Fibroblast of pulmonary artery (primary cell): ENCODE data around the gene CEMP1.

Source experiments
- DNase-seq: peaks from one replicate; pipeline ENCODE4 v3.0.0-alpha.2; 2010; ENCODE audit warnings: low read depth
- H3K4me3 ChIP-seq: replicated peaks from 2 replicates; pipeline ENCODE4 v1.5.1; 2011; ENCODE audit warnings: low read depth, mild to moderate bottlenecking, control low read depth, low read length, moderate library complexity
- CTCF ChIP-seq: IDR thresholded peaks from 2 replicates; pipeline ENCODE4 v1.5.1; 2011; ENCODE audit warnings: mild to moderate bottlenecking, control low read depth, low read length, inconsistent platforms; ENCODE audit errors: missing control alignments

The CEMP1 gene

DNA sequence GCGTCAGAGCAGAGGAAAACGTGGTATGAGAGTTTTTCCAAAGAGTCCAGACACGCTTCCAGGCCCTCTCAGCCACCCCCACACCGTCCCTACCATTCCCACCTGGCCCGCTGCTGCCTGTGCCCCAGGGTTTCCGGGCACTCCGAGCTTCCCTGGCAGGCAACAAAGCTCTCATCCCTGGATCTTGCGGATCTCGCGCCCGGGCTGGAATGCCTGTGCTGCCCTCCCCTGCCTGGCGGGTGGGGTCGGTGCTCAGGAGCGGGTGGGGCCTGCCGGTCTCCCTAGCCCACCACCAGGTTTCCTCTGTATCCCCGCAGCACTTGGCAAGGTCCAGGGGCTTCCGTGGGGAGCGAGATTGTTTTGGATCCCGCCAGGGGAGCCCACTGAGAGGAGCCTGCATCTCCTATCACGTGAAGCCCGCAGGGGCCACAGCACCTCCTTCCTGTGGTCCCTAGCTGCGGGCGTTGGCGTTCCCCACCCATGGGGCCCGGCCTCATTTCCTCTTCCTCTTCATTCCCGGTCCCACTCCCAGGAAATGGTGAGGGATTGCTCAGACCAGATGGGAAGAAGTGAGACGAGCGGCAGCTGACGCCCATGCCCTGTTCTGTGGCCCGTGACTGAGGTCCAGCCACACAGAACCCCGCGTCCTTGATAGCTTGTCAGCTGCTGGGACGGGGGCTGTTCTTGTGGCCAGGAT, 45.2 kb downstream of the CEMP1 start:
- TF ChIP-seq CTCF, result no peak

GRCh38 chr16:2484898-2485508, 46.2 kb downstream of the CEMP1 start:
- no peak for DNase-seq
- H3K4me3 ChIP-seq, result no peak overlapping the region
- TF ChIP-seq CTCF, result no peak

More for the DNA sequence above, 45.2 kb downstream of the CEMP1 start:
- no peak for DNase-seq
- no peak overlapping the region for H3K4me3 ChIP-seq

GRCh38 chr16:2483939-2484897, 47.0 kb downstream of the CEMP1 start:
- H3K4me3 ChIP-seq, result no peak overlapping the region
- no peak for TF ChIP-seq CTCF
- no peak for DNase-seq

GRCh38 chr16:2482708-2483534, 48.3 kb downstream of the CEMP1 start:
- H3K4me3 ChIP-seq, result no peak overlapping the region
- DNase-seq, result peak; percentile 55

GRCh38 chr16:2482249-2482648, 49.0 kb downstream of the CEMP1 start:
- no peak for DNase-seq
- no peak overlapping the region for H3K4me3 ChIP-seq
- no peak for TF ChIP-seq CTCF

More at GRCh38 chr16:2482708-2483534, 48.3 kb downstream of the CEMP1 start:
- TF ChIP-seq CTCF, result no peak

DNA sequence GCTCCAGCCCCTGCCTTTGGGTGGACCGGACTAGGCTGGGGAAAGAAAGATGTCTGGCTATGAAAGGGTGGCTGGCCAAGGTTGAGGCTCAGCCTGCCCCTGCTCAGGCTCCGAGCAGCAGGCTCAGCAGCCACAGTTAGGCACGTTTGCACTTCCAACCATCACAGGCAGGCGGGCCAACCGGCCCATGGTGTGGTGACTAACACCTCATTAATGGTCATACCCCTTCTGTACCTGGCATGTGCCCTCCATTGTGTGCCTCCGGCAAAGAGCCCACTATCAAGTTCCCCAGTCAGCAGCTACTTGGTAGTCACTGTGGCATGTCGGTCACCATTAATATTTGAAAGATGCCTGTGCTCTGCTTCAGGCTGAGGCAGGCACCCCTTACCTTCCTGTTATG, 49.5 kb downstream of the CEMP1 start:
- TF ChIP-seq CTCF, result no peak
- no peak for DNase-seq
- no peak overlapping the region for H3K4me3 ChIP-seq
